MM.1S (cell line): ENCODE results near the gene TLR7.

Experiments used
- CTCF ChIP-seq: fragments of 300-600 bp; sonication (generic); IDR thresholded peaks from 2 replicates; pipeline ENCODE4 v1.5.1; 2016; ENCODE audit warnings: antibody characterized with exemption, low read length, mixed read lengths
- EZH2phosphoT487 ChIP-seq: fragments of 300-600 bp; sonication (generic); IDR thresholded peaks from 2 replicates; pipeline ENCODE4 v1.6.1; 2018; ENCODE audit warnings: antibody characterized with exemption, low read length

GRCh38 chrX:12930150-12930549, 63.3 kb downstream of the TLR7 start:
- TF ChIP-seq EZH2phosphoT487 (no peak), CTCF (no peak)
